ENCODE measurements around the gene GCA. TPM values are rescaled to one million over a fixed set of nuclear protein-coding genes. Genes with fewer than 3 reads are reported as not detected.

The GCA gene
- total and polyA plus RNA-seq, 2 of the 13 experiments (the other 11 are each of a cell fraction or from before 2014, with no cell fraction given) = 42.0 to 48.3 TPM

GRCh38 chr2:162318328-162319180 is 25.4 kb upstream of the GCA start, which contains the start of gene IFIH1 (continued):
- TF ChIP-seq, protein P1, sequence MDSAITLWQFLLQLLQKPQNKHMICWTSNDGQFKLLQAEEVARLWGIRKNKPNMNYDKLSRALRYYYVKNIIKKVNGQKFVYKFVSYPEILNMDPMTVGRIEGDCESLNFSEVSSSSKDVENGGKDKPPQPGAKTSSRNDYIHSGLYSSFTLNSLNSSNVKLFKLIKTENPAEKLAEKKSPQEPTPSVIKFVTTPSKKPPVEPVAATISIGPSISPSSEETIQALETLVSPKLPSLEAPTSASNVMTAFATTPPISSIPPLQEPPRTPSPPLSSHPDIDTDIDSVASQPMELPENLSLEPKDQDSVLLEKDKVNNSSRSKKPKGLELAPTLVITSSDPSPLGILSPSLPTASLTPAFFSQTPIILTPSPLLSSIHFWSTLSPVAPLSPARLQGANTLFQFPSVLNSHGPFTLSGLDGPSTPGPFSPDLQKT (CRISPR knock-in tag; IDR thresholded peaks at IDR 0.05; ENCODE audit: borderline replicate concordance) = no peak
- TF ChIP-seq, protein P2, sequence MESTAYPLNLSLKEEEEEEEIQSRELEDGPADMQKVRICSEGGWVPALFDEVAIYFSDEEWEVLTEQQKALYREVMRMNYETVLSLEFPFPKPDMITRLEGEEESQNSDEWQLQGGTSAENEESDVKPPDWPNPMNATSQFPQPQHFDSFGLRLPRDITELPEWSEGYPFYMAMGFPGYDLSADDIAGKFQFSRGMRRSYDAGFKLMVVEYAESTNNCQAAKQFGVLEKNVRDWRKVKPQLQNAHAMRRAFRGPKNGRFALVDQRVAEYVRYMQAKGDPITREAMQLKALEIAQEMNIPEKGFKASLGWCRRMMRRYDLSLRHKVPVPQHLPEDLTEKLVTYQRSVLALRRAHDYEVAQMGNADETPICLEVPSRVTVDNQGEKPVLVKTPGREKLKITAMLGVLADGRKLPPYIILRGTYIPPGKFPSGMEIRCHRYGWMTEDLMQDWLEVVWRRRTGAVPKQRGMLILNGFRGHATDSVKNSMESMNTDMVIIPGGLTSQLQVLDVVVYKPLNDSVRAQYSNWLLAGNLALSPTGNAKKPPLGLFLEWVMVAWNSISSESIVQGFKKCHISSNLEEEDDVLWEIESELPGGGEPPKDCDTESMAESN (CRISPR knock-in tag; conservative IDR thresholded peaks at IDR 0.05) = peak; percentile 27; the same call in 1 of the 2 replicates
- TF ChIP-seq ZFP90 (CRISPR knock-in tag; IDR thresholded peaks at IDR 0.05; ENCODE audit: borderline replicate concordance) = no peak
- 0 out of 2 replicates have a peak, but pooled peaks have one; percentile 14 for TF ChIP-seq MIER2 (CRISPR knock-in tag; IDR thresholded peaks at IDR 0.05)
- TF ChIP-seq ZNF382 (CRISPR knock-in tag; IDR thresholded peaks at IDR 0.05; ENCODE audit: borderline replicate concordance) = no peak
- no peak for TF ChIP-seq WIZ (CRISPR knock-in tag; IDR thresholded peaks at IDR 0.05)
- no peak for TF ChIP-seq ZNF567 (CRISPR knock-in tag; IDR thresholded peaks at IDR 0.05; ENCODE audit: borderline replicate concordance)
- TF ChIP-seq, protein P3, sequence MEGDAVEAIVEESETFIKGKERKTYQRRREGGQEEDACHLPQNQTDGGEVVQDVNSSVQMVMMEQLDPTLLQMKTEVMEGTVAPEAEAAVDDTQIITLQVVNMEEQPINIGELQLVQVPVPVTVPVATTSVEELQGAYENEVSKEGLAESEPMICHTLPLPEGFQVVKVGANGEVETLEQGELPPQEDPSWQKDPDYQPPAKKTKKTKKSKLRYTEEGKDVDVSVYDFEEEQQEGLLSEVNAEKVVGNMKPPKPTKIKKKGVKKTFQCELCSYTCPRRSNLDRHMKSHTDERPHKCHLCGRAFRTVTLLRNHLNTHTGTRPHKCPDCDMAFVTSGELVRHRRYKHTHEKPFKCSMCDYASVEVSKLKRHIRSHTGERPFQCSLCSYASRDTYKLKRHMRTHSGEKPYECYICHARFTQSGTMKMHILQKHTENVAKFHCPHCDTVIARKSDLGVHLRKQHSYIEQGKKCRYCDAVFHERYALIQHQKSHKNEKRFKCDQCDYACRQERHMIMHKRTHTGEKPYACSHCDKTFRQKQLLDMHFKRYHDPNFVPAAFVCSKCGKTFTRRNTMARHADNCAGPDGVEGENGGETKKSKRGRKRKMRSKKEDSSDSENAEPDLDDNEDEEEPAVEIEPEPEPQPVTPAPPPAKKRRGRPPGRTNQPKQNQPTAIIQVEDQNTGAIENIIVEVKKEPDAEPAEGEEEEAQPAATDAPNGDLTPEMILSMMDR (CRISPR knock-in tag; IDR thresholded peaks at IDR 0.05) = peak; percentile 74
- TF ChIP-seq YEATS2 (CRISPR knock-in tag; IDR thresholded peaks at IDR 0.05; ENCODE audit: borderline replicate concordance) = 0 out of 2 replicates have a peak, but pooled peaks have one; percentile 54
- TF ChIP-seq HOXA9 (CRISPR knock-in tag; IDR thresholded peaks at IDR 0.05; ENCODE audit: borderline replicate concordance) = no peak
- TF ChIP-seq, protein P4, sequence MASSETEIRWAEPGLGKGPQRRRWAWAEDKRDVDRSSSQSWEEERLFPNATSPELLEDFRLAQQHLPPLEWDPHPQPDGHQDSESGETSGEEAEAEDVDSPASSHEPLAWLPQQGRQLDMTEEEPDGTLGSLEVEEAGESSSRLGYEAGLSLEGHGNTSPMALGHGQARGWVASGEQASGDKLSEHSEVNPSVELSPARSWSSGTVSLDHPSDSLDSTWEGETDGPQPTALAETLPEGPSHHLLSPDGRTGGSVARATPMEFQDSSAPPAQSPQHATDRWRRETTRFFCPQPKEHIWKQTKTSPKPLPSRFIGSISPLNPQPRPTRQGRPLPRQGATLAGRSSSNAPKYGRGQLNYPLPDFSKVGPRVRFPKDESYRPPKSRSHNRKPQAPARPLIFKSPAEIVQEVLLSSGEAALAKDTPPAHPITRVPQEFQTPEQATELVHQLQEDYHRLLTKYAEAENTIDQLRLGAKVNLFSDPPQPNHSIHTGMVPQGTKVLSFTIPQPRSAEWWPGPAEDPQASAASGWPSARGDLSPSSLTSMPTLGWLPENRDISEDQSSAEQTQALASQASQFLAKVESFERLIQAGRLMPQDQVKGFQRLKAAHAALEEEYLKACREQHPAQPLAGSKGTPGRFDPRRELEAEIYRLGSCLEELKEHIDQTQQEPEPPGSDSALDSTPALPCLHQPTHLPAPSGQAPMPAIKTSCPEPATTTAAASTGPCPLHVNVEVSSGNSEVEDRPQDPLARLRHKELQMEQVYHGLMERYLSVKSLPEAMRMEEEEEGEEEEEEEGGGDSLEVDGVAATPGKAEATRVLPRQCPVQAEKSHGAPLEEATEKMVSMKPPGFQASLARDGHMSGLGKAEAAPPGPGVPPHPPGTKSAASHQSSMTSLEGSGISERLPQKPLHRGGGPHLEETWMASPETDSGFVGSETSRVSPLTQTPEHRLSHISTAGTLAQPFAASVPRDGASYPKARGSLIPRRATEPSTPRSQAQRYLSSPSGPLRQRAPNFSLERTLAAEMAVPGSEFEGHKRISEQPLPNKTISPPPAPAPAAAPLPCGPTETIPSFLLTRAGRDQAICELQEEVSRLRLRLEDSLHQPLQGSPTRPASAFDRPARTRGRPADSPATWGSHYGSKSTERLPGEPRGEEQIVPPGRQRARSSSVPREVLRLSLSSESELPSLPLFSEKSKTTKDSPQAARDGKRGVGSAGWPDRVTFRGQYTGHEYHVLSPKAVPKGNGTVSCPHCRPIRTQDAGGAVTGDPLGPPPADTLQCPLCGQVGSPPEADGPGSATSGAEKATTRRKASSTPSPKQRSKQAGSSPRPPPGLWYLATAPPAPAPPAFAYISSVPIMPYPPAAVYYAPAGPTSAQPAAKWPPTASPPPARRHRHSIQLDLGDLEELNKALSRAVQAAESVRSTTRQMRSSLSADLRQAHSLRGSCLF (CRISPR knock-in tag; IDR thresholded peaks at IDR 0.05; ENCODE audit: borderline replicate concordance) = no peak
- no peak for TF ChIP-seq ZNF451 (CRISPR knock-in tag; IDR thresholded peaks at IDR 0.05)
- TF ChIP-seq DRAP1 (CRISPR knock-in tag; IDR thresholded peaks at IDR 0.05) = peak; percentile 37; the same call in 1 of the 2 replicates
- no peak for TF ChIP-seq BCL6 (CRISPR knock-in tag; IDR thresholded peaks at IDR 0.05)
- TF ChIP-seq ZNF562 (CRISPR knock-in tag; IDR thresholded peaks at IDR 0.05; ENCODE audit: borderline replicate concordance) = no peak
- TF ChIP-seq SAP130 (CRISPR knock-in tag; IDR thresholded peaks at IDR 0.05; ENCODE audit: low read depth) = peak; percentile 71
